NCI-H2196 treated with DMSO at 0.1 percent for 48 hours (cell line): ENCODE data around the gene RHOBTB1.
A peak's percentile ranks its signal among the peaks of the same experiment; 100 is the strongest.

ENCODE experiments used
- DNase-seq: peaks from one replicate; lab custom pipeline; 2025; ENCODE audit not compliant: unreplicated experiment; lab: John Stamatoyannopoulos, UW

RHOBTB1 gene

DNA sequence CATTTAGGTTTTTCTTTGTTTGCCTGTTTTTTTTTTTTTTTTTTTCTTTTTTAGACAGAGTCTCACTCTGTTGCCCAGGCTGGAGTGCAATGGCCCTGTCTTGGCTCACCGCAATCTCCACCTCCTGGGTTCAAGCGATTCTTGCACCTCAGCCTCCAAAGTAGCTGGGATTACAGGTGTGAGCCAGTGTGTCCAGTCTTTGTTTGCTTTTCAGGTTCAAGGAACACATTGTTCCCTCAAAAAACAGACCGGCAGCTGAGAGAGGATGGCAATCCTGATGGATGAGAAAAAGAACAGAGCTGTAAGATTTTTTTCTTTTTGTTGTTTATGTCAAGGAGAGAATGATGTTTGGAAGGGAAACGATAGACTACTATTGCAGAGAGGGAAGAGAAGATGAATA, 23.3 kb upstream of the RHOBTB1 start:
- no peak for DNase-seq

DNA sequence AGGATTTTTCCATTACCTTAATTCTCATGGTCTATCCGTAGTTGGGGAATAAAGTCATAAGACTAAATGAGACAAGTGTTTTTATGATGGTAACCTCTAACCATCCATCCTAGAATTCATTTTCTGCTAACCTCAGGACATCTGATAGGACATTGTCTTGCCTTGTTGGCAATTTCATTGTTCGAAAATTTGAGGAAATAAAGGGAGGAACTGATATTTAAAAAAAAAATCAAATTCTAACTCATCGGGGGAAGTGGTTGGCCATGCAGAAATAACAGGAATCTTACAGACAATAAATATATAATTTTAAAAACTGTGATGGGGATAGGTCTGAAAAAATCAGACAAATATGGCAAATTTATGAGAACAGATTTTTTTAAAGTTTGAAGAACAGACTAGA, 21.7 kb upstream of the RHOBTB1 start:
- DNase-seq, result no peak

DNA sequence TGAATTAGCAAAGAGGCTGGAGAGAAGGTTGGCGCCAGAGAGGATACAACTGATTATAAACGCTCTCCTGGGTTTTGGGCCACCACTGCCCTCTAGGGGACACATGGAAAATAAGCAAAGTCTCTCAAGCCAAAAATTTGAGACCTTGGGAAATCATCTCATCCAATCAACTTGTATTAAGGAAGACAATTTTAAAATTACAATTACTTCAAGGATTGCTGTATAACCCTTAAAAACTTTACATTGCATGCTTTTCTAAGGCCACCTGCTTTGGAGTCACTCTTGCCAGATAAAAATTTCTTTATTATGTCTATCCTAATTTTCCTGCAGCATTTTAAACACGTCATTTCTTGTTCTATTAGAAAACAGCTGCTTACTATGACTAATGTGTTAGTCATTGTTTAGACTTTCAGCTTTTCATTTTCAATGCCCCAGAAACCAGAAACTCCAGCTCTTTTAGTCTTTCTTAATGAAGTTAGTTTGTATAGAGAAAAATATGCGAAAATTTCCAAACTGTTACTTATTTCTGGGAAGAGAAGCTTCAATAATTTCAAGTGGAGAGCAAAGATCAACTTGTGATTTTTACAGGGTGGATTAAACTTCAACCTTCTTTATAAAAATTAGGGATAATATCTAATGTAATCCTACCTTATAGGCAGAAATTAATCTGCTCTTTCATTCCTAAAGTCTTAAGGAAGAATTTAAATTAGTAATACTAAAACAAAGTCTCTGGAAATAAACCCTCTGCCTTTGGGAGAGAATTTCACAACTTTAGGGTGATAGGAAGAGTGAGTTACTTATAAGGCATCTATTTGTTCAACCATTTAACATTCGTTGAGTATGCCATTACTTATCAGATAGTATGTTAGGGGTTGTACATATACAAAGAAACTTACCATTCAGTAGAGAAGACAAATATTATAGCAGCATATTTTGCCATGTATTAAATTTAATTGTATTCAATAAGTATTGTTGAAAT, 20.6 kb upstream of the RHOBTB1 start:
- peak; percentile 48 for DNase-seq

DNA sequence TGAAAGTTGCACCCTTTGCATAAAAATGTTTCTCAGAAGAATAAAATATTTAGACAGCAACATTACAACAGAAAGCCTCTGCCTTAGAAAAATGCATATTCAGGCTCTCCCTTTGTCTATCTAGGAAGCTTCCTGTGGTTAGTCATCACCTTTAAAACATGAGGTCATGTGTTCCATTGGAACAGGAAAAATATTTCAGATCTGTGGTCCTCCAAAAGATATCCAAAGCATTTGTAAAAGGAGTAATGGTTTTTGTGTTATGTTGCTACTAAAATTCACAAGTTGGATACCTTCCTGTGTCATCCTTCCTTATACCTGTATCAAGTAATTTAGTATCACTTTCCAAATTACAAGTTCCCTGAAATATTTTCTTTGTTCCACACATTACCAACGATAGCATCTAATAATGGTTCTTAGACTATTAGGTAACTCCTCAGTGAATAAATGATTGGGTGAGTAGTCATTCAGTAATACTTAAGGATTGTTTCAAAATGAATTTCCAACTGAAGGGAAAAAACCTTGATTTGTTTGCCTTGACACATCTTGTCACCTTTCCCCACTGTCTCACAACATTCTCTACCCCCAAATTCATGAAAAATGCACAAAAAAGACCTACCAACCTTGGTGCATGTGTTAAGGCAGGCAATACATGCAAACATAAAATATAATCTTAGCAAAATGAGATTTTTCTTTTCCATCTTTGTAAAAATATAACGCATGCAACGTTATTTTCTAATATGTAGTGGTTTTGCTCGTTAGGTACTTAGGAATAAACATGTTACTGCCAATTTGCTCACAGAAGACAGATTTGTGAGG, 19.7 kb upstream of the RHOBTB1 start:
- no peak for DNase-seq

- DNase-seq, result no peak
These were observed 19.0 kb upstream of the RHOBTB1 start for GRCh38 chr10:60962946-60963345.

DNA sequence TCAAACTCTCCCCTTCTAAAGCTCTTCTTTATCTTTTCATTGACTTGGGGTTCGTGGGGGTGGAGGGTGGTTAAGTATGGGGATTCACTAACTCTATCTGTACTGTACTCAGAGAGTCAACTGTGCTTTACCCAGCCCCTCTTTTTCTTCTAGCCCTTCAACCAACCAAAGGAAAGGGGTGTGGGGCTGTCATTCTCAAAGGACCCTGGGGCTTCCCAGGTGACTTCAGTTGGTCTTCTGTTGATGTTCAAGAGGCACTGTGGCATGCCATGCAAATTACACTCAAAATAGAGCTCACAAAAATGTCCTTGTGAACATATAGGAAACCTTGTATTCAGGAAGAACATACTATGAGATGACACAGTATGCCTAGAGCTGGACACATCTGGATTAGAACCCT, 16.9 kb upstream of the RHOBTB1 start:
- DNase-seq, result no peak

GRCh38 chr10:60960031-60960430, 16.0 kb upstream of the RHOBTB1 start:
- DNase-seq, result no peak

DNA sequence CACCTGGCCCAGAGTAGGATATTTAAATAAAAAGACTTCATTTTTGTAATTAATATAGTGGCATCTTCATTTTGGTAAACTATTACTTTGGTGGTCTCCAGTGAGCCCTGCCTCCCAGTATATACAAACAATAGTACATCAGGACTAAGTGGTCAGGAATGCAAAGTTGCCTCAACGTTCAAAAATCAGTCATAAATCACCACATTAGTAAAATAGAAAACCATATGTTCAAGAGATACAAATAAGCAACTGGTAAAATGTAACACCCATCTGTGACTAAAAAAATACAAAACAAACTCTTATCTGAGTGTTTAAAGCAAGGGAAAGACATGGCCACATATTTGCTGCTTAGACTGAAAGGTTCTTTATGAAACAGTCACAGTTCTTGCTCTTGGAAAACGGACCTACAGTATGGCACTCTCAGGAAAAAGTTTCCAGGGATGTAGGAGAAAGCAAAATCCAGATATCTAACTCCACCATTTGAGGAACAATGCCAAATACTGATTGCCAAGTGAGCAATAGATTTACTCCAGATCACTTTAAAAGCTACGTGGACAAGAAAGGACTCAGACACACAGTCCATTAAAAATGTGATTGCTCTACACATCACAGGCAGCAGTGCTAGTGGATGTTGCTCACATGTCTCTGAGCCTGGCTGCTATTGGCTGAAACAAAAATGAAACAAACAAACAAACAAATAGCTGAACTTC, 15.1 kb upstream of the RHOBTB1 start:
- no peak for DNase-seq

GRCh38 chr10:60957667-60958221, 13.8 kb upstream of the RHOBTB1 start:
- DNase-seq, result no peak

DNA sequence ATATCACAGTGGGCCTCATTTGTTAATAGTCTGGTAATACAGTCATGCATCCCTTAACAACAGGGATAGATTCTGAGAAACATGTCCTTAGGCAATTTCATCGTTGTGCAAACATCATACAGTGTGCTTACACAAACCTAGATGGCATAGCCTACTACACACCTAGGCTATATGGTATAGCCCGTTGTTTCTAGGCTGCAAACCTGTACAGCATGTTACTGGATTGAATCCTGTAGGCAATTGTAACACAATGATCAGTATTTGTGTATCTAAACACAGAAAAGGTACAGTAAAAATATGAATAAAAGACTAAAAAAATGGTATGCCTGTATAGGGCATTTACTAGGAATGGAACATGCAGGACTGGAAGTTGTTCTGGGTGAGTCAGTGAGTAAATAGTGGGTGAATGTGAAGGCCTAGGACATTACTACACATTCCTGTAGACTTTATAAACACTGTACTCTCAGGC, 12.0 kb upstream of the RHOBTB1 start:
- DNase-seq, result no peak

- DNase-seq, result no peak
These were observed 11.3 kb upstream of the RHOBTB1 start for GRCh38 chr10:60955316-60955715.

GRCh38 chr10:60954035-60954434, 10.1 kb upstream of the RHOBTB1 start:
- DNase-seq, result no peak

- no peak for DNase-seq
These were observed 9.4 kb upstream of the RHOBTB1 start for GRCh38 chr10:60953420-60953819.

DNA sequence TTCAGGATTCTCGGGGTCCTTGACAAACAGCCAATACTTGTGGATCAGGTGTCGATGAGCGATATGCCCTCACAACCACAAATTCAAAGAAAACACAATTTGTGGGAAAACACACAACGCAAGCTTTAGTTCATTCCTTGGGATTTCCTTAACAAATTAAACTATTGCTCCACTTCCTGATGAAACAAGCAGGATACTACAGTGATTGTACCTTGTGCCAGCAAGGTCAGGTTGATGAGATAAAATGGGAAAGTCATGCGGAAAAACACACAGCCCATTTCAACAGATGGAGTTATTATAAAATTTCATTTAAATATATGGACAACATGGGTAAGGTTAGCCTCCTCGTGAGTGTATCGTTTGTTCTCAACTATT, 8.8 kb upstream of the RHOBTB1 start:
- DNase-seq, result no peak

DNA sequence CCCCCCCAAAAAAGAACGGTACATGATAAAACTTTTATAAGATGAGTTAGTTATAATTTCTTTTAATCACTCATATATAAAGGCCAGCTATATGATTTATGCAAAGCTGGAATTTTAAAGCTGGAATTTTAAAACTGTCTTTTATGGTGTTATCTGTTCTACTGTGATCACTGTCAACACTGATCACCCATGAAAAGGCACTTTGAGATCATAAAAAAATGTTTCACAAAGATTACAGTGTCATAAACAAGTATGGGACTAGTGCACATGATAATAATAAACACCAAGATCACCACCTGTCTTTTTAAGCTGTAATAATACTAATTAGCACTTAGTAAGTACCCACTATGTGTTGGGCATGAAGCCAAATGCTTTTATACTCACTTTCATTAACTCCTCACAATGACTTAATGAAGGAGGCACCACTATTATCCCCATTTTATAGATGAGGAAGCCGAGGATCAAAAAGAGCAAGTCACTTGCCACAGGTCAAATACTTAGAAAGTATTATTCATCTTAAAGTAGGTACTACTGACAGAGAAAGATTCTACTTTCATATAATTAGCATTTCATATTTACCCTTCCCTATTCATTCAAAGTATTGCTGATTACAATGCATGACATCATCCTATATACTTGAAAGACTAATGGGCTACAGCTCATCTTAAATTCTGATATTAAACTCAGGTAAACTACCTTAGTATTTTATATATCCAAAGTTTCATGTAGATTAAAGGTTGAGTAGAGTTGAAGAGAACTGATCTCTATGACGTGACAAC, 8.3 kb upstream of the RHOBTB1 start:
- no peak for DNase-seq

GRCh38 chr10:60951272-60951724, 7.3 kb upstream of the RHOBTB1 start:
- no peak for DNase-seq

- no peak for DNase-seq
These were observed 6.3 kb upstream of the RHOBTB1 start for GRCh38 chr10:60950300-60950699.

- no peak for DNase-seq
These were observed 4.9 kb upstream of the RHOBTB1 start for GRCh38 chr10:60948851-60949250.

DNA sequence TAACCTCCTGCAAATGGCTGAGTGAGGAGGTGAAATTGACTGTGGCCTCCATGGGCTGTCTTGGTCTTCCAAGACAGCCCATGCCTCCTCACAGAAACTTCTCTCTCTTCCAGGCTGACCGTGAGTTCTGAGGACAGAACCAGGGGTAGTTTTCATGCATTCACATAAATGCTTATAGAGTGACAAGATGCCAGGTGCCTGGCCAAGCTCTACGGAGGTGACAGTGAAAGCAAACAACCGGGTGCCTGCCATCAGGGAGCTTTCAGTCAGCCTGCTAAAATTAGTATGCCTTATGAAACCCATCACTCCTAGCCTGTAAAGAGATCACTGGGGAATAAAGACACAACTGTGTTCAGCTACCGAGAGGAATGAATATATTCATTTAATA, 919 bp upstream of the RHOBTB1 start:
- DNase-seq, result no peak
